HG02938 (cell line): Measurements from ENCODE around the gene FBXO31.
"Not testable (repeated sequence)": the region's sequence is repeated elsewhere in the genome, so short reads cannot be mapped to it uniquely, and the experiment has no call there.

Experiments
- ATAC-seq: cut with Tn5 transposase; IDR thresholded peaks from one replicate; pipeline ENCODE4 v1.9.1; 2021; ENCODE audit warnings: mild to moderate bottlenecking, moderate library complexity; ENCODE audit not compliant: unreplicated experiment

Gene FBXO31

GRCh38 chr16:87411375-87412271 is 28.0 kb upstream of the FBXO31 start:
- no peak for ATAC-seq

DNA sequence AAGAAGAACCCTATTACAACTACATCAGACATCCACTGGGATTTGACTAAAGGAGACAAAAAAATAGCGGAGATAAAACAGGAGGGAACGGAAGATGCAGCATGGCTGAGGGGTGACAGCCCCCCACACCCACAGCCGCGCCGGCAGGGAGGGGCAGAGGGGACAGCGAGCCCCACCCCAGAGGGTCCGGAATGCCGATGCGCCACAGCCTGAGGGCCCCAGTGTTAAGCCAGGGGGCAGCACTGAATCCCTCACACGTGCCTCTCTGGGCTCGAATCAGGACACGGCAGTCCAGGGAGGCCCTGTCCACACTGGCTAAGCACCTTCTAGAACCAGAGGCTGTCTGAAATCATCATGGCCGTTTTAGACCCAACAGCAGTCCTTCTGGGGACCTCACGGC is 27.4 kb upstream of the FBXO31 start:
- ATAC-seq: no peak

GRCh38 chr16:87410530-87410929 is 27.0 kb upstream of the FBXO31 start:
- ATAC-seq: no peak

- no peak for ATAC-seq
Measured at GRCh38 chr16:87409781-87410180, 26.2 kb upstream of the FBXO31 start.

GRCh38 chr16:87409153-87409552 is 25.6 kb upstream of the FBXO31 start:
- ATAC-seq: no peak

DNA sequence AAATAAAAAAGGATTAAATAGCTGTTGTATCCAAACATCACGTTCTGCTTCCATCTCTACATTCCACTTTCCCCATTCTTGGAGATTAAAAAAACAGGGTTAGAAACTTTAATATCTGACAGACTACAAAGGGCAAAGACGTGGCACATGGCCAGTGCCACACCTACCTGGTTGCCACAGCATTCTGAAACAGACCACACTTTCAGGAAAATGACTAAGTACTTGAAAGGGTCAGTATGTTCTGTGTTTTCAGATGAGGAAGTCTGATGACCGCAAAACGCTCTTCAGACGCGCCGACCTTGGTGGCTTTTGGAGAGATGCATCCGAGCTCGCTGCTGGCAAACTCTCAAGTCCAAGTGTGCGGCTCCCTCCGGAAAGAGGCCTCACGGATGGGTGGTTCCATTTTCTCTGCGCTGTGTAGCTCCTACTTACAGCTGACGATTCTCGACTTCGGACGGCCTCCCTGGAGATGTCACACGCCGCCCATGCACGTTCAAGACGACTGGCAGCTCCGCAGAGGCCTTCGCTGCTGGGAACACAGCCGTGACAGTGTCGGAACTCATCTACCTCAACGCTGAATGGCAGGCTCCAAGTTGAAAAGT is 24.0 kb upstream of the FBXO31 start:
- no peak for ATAC-seq

GRCh38 chr16:87406495-87407088 is 23.0 kb upstream of the FBXO31 start:
- no peak for ATAC-seq

DNA sequence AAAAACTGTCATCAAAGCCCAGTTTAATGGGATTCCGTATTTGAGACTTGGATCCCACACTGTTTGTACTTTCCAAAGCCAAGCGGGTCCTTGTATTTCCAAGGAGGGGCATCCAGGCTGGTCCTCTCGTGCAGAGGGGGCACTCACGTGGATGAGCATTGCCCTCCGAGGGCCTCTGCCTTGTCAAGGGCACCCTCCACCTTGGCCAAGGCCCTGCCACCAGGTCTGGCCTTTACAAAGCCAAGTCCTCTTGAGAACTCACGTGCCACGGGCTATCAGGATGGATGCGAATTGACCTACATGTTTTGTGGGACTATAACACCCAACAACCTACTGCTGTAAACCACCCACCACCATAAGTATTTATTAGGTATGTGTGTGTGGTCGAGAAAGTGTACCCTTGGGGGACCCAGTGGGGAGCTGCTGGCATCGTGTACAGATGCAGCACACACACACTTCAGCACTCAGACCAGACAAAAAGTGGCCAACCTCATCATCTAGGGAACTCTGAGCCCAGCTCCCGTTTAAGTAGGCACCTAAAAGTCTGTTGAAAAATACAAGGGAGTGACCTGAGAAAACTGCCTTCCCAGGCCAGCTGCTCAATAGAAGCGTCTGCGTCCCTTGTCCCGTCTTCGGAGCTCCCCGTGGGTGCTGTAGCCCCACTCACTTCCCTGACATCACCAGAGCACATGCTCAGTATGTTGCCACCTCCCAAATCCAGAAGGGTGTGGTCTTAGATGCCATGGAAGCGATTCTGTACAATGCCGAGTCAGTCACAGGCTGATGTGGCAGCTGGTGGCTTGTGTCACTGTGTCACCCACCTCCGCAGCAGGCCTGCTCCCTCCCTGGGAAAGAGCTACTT is 21.4 kb upstream of the FBXO31 start:
- ATAC-seq: no peak

DNA sequence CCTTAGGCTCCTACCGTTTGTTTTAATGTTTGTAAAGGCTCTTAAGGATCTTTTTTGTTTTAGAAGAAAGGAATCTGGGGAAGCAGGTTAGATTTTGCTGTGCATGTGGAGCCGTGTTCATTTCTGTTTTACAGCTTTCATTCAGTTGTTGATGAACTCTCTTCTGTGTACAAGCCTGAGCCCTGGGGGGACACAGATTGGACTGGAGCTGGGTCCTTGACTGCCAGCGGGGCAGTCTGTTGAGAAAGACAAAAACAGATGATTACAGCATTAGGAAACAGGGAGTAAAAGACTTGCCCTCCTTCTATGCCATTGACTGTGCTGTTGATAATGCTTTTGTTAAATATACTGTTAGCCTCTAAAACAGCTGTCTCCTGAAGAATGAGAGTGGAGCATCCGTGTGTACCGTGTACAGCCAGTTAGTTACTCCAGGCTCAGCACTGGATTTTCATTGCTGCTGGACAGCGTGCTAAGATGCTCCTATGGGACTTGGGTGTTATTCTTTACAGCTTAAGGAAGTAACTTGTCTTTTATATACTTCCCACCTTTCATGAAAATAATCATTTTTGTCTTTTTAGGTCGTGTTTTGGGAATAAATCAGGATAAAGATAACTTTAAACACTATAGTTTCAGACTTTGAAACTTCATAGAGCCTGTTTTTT is 11.7 kb upstream of the FBXO31 start:
- no peak for ATAC-seq

DNA sequence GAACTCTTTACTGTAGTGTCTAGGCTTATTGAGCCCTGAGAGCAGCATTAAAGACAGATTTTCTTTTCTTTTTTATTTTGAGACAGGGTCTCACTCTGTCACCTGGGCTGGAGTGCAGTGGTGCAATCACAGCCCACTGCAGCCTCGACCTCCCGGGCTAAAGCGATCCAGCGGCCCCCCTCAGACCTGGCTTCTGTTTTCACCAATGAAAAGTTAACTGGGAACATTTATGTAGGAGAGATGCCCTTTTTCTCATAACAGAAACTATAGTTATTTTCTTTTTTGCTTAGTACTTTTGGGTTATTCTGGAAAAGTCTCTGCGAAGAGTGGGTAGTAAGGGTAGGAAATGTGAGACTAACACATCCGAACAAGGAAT is 10.1 kb upstream of the FBXO31 start:
- ATAC-seq: no peak

DNA sequence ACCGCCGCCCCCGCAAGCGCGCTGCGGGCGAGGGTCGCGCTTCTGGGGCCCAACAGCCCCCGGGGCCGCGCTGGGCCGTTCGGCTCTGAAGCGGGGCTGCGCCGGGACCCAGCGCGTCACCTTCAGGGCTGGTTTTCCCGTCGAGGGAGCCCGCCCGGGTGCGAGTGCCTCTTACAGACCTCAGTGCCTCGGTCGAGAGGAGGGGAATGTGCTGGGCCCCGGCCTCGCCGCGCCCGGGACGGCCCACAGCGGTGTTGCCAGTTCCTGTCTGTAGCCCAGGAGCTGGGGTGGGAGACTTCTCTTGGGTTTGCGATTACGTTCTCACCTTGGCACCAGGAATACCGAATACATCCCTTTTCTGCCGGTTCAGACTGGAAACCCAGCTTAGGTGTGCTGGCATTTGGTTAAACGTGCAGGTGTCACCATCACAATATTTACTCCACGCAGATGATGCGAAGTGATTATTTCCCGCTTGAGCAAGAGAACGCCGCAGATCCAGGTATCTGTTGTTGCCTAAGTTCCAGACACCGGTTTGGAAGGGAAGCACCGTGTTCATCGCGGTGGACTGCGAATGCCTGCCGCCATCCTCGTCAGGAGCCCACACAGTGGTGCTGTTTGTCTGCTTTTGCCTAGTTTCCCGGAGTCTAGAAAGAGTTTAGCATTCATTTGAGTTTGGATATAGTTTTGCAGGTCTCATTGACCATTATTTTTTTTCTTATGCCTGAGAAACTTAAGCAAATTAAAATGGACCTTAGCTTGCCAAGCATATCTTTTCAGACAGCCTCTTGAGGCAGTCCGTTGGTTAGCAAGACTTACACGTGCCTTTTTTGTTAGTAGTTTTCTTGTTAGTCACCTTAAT is 9.5 kb upstream of the FBXO31 start:
- no peak for ATAC-seq

- peak; percentile 49 for ATAC-seq
Measured at GRCh38 chr16:87391950-87392820, 8.6 kb upstream of the FBXO31 start, which contains the start of gene MAP1LC3B. TSS of gene MAP1LC3B (plus strand) at chr16:87392336. CDS start at chr16:87392428, 92 bp downstream.

DNA sequence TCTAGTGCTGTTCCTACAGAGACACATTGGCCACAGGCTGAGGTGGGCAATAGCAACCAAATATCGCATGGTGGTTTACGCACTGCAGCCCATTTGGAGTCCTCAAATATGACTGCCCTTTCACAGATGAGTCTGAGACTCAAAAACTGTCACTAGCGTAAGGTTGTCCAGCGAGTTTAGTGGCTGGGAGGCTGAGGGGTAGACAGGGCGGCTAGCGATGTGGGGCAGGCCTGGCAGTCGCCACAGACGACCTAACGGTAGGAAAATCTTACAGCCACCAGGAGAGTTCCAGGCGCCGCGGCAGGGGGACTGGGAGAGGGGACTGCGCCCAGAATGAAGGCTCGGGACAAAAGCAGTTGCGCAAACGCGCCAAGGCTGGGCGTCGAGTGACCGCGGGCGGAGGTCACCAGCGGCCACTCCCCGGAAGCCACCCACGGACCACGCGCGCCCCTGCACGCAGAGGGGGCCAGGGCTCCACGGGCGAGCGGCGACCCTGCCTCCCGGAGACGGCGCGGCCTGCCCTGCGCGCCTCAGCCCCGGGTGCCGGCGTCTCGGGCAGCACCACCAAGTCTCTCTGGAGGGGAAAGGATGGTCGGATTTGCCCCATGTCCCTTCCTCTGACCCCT is 7.9 kb upstream of the FBXO31 start:
- ATAC-seq: no peak

- no peak for ATAC-seq
Measured at GRCh38 chr16:87390641-87391323, 7.2 kb upstream of the FBXO31 start.

DNA sequence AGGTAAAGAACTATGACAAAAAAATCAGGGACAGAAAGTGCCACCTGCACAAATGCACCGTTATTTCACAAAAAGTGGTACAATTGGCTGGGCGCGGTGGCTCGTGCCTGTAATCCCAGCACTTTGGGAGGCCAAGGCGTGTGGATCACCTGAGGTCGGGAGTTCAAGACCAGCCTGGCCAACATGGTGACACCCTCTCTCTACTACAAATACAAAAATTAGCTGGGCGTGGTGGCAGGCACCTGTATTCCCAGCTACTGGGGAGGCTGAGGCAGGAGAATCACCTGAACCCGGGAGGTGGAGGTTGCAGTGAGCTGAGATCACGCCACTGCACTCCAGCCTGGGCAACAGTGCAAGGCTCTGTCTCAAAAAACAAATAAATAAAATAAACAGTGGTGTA is 6.3 kb upstream of the FBXO31 start:
- not testable (repeated sequence) for ATAC-seq

DNA sequence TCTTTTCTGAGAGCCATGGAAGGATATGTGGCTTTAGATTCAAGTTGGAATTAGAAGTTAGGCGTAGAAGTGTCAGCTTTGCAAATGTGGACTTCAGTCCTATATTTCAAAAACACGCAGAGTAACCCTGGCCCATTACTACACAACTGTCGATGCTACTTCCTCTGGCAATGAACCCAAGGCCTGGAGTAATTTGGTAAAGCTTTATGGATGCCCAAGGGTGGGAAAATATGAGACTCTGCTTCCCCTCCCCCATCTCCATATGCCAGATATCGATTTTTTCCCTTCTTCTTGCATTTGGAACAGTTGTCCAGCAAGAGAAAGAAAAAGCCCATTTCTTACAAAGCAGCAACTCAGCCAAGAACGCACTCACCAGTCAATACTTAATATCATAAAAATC is 5.7 kb upstream of the FBXO31 start:
- no peak for ATAC-seq

- no peak for ATAC-seq
Measured at GRCh38 chr16:87388818-87389134, 5.2 kb upstream of the FBXO31 start.
